Caki2 (cell line): ENCODE results near the gene IQCM. TPM values are rescaled to one million over a fixed set of nuclear protein-coding genes. Genes with fewer than 3 reads are reported as not detected.

ENCODE experiments used
- DNase-seq: peaks from one replicate; pipeline ENCODE4 v3.0.0-alpha.2; 2015; ENCODE audit warnings: low read depth
- in situ Hi-C: cut with HindIII; loops from 2 replicates; pipeline ENCODE4 v1.10.0; 2016; ENCODE audit warnings: low sequenced_read_pairs, low pct_unique_long_range_greater_than_20kb, mixed read lengths
- total RNA-seq: library from RNA; depleted of rRNA; stranded (reverse); fragments of >200 nt; shearing (Covaris generic); gene quantifications from 2 replicates; pipeline ENCODE4 v1.2.3, GENCODE V29; 2014; ENCODE audit warnings: low replicate concordance

IQCM gene
- total RNA-seq, 1 experiment from 2014 or later, result not detected

DNA sequence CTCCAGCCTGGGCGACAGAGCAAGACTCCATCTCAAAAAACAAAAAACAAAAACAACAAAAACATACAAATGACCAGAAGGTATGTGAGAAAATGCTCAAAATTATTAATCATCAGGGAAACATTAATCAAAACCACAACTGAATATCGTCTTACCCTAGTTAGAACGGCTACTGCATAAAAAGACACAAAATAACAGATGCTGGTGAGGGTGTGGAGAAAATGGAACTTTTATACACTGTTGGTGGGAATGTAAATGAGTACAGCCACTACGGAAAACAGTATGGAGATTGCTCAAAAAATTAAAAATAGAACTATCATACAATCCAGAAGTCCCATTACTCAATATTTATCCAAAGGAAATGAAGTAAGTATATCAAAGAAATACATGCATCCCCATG, 27.3 kb downstream of the IQCM start:
- DNase-seq, result no peak
- in situ Hi-C loops, result no loop called here

DNA sequence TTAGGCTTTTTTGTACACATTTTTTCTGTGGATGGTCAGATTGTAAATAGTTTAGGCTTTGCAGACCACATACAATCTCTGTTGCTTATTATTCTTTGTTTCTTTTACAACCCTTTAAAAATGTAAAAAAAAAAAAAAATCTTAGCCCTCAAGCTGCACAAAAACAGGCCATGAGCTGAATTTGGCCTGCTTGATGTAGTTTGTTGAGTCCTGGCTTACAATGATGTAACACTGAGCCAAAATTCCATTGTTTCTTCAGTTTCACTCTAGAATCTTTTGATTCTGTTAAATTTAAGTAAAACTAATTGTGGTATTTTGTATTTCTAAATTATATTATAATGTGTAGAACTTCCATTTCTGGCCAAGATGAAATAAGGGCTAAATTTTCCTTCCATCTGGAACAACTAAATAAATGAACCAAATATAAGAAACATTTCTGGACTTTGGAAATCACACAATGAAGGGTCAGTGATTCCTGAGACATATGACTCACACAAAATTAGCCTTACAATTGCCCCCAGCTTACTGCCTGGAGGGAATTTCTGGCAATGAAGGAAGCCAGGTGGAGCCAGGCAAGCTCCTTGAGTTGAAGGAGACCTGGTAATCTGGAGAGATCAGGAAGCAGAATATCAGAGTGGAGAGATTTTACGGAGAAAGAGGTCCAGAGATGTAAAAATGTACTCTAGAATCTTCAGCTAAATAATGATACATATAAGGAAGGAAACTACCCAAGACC, 29.8 kb downstream of the IQCM start:
- in situ Hi-C loops, result no loop called here
- no peak for DNase-seq

DNA sequence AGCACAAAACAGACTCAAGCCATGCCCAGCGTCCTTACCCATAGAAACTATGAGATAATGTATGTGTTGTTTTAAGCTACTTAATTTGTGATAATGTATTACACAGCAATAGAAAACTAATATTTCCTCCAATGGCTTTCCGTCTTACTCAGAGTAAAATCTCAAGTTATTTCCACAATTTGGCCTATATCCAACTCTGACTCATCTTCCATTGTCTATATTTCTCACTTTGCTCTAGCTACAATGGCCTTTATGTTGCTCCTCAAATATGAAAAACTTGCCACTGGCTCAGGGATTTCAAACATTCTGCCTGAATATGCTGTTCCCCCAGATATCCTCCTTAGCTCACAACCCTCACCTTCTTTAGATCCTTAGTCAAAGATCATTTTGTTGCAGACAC, 31.6 kb downstream of the IQCM start:
- in situ Hi-C loops, result no loop called here
- DNase-seq, result no peak

DNA sequence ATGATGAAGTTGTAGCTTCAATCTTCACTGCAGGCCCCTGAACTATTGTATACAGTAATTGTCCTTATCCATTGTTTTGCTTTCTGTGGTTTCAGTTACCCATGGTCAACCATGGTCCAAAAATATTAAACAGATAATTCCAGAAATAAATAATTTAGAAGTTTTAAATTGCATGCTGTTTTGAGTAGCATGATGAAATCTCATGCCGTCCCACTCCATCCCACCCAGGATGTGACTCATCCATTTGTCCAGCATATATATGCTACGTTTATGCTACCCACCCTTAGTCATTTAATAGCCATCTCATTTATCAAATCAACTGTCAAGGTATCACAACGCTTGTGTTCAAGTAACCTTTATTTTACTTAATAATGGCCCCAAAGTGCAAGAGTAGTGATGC, 34.5 kb downstream of the IQCM start:
- in situ Hi-C loops, result no loop called here
- peak; percentile 59 for DNase-seq

DNA sequence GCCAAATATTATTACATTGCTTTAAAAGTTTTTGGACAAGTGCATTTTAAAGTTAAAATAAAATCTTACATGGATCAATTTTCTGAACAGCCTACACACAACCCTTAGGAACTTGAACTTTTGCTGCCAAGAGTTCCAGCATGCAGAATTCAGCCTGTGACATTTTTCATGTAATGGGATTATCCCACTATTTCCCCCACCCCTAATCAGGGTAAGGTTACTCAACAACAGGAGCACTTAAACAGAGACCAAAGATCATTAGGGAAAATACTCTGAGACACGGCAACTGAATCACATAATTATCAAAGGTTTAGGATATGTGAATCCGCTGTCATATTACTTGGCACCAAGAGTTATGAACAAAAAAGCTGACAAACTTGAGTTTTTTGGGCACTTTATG, 47.2 kb downstream of the IQCM start:
- in situ Hi-C loops, result no loop called here
- DNase-seq, result no peak

DNA sequence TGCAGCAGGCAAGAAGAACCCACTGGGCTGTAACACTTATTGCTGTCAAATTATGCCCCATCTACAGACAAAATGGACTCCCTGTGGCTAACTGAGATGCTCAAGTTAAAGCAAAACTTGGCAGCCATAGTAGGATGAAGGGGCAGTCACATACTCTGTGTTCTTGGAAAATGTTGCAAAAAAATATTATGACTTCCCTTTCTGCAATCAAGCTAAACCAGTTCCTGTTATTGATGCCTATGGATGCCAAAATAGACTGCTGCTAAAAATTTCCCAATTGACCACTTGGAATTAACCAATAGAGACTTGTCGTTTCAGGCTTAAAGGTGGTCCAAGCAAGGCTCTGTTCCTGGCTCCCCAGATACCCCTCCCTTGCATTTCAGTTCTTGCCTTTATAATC, 49.5 kb downstream of the IQCM start:
- in situ Hi-C loops, result no loop called here
- DNase-seq, result no peak

DNA sequence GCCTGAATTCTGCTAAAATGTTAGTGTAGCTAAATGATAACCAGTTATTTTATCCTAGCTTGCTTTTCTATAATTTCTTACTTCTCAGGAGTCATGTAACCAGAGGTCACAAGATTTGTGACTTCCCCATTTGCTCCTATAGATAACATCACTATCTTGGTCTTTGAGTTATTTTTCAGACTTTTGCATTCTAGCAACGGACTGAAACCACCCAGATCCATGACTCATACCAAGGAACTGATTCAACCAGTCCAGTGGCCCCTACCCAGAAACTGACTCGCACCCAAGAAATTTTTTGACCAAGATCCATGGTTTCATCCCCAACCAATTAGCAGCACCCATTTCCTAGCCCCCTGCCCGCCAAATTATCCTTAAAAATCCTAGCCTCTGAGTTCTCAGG, 50.0 kb downstream of the IQCM start:
- DNase-seq, result peak; percentile 33
- in situ Hi-C loops, result no loop called here

DNA sequence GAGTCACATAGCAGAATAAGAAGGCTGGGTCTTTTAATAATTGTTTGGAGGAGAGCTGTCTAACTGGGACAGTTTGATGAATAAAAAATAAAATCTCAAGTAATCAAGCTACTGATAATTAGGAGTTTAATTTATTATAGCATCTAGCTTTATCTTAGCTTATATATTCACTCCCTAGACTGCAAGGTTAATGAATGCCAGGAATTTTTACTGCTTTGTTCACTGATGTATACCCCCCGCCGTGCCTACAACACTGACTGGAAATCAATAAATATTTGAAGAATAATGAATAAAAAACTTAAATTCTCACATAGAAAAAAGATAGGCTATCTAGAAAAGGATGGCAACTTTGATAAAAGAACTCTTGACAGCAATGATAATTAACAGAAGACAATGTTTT, 59.7 kb downstream of the IQCM start:
- DNase-seq, result no peak
- in situ Hi-C loops, result no loop called here

DNA sequence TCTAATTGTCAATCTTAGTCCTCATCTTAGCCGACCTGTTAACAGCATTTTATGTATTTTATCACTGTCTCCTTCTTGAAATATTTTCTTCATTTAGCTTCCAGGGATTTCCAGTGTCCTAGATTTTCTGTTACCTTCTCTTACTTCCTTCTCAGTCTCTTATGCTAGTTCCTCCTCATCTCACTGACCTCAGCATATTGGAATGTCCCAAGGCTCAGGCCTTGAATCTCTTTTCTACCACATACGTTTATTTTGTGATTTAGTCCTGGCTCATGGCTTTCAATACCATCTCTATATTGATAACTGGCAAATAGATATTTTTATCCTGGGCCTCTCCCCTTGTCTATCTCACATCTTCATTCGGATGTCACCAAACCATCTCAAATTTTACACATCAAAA, 61.1 kb downstream of the IQCM start:
- no peak for DNase-seq
- in situ Hi-C loops, result no loop called here

DNA sequence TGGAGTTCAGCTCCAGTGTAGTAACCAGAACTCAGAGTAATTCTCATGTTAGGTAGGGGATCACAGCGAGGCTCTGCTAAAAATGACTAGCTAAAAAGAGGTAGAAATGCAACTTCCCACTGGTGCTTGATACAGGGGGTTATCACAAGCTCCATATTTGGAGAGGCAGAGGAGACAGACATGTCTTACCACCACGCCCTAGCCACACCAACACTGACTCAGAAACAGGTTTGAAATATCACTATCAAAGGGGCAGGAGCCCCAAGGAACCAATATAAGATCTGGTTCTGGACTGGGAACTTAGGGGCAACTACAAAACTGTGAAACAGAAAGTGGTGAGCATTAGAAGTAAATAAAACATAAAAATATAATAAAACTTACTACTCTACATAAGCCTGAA, 62.9 kb downstream of the IQCM start:
- no peak for DNase-seq
- in situ Hi-C loops, result no loop called here

DNA sequence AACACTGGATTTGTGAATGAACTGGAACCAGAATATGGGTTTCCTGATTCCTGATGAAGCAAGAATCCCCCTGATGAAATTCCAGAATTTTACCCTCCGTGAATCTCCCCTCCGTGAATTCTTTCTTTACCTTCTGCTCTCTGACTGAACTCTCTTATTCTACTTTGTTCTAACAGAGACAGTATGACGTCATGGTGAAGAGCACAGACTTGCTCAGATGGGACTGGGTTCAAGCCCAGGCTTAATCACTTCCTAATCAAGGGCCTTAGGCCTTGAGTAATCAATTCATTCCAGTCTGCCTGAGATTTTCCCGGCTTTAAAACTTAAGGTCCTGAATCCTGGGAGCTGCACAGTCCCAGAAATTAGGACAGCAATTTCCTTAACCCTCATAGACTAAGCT, 64.5 kb downstream of the IQCM start:
- DNase-seq, result no peak
- in situ Hi-C loops, result no loop called here

DNA sequence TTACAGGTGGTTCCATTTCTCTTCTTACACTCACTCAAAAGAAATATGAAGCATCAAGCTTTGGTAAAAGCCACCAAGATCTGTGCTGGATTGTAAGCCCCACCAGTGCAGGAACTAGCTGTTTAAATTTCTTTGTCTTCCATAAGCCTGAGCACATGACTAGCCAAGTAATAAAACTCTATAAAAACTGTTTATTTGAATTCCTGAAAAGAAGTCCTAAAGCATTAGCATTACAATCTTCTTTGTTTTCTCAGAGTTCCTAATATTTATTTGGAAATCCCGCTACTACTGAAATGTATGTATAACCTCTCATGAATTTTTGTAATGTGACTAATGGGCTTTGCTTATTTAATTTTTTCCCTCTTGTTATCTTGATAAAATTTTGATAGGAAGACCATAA, 65.9 kb downstream of the IQCM start:
- in situ Hi-C loops, result no loop called here
- no peak for DNase-seq

DNA sequence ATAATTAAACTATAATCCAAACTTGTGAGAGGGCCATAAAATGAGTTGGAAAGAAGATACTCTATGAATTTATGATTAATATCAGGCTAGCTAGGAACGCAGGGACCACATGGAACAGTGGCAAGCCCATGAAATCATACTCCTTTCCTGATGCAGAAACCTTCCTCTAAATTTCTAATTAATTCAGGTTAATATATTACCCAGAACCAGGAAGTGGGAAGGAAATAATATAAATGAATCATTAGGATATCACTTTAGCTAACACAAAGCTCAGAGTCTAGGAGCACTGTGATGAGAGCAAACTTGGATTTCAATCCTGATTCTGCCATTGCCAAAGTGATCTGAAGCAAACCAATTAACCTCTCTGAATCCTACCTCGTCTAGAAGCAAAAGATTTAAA, 68.0 kb downstream of the IQCM start:
- in situ Hi-C loops, result no loop called here
- no peak for DNase-seq

DNA sequence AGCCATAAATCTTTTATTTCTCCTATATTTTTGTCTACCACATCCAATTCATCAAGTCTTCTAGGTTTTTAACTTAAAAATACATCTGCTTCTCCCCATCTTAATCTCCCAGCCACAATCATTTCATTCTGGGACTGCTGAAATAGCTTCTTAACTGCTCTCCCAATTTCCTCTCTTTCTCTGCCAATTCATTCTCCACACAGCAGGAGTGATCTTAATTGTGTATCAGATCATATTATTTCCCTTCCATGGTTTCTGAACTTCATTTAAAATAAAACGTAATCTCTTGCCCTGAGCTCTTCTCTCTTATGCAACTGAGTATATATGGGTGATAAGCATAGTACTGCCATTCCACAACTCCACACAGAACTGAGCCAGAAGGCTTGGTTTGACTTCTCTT, 69.4 kb downstream of the IQCM start:
- in situ Hi-C loops, result no loop called here
- no peak for DNase-seq

DNA sequence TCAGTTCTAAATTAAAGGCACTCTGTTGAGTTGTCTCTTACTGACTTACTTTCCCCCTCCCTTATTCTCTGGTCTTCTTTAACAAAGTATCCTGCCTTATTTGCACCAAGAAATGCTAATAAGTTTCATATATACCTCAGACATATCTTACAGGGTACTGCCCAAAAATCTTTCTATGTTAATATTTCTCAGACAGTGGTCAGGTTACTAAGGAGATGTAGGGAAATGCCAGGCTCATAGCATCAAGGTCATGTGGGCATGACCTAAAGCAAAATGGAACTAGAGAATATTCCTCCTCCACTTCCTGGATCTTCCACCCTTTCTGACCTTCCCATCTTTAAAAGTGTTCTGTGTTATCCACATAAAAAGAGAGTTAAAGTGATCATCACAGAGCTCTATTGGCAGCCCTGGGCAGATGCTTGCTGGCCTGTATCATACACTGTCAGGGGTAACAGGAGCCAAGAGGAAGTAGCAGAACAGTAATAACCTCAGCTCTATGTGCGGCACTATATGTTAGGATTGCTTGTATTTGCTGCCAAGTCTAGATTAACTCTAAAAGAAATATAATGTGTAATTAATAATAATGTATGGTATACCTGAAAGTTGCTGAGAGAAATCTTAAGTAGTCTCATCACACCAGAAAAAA, 74.3 kb downstream of the IQCM start:
- DNase-seq, result no peak
- in situ Hi-C loops, result no loop called here

DNA sequence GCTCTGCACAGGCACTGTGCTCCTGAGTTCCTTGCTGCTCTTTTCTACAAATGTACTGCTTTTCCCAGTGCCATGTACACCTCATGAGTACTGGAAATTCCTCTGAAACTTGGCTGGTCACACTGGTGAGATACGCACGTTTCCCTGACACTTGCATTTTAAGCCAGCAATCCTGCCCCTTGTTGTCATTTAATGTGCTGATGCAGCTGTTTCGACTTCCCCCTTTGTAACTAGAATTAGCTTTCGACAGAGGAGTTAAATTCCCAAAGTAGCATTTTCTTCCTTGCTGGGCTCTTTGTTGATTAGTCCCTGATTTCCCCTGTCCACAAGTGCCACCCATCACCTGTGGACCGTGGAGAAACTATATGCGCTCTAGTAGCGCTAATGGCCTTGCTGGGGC, 77.5 kb downstream of the IQCM start:
- in situ Hi-C loops, result no loop called here
- DNase-seq, result no peak

DNA sequence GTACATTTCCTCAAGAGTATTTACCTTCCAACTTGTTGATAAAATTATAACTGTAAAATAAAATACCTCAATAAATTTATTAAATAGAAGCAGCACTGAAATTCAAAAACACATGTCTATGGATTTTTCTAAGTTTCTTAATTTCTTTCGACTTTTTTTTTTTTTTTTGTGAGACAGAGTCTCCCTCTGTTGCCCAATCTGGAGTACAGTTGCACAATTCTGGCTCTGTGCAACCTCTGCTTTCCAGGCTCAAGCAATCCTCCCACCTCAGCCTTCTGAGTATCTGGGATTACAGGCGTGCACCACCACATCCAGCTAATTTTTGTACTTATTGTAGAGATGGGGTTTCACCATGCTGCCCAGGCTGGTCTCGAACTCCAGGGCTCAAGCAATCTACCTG, 79.8 kb downstream of the IQCM start:
- no peak for DNase-seq
- in situ Hi-C loops, result no loop called here

DNA sequence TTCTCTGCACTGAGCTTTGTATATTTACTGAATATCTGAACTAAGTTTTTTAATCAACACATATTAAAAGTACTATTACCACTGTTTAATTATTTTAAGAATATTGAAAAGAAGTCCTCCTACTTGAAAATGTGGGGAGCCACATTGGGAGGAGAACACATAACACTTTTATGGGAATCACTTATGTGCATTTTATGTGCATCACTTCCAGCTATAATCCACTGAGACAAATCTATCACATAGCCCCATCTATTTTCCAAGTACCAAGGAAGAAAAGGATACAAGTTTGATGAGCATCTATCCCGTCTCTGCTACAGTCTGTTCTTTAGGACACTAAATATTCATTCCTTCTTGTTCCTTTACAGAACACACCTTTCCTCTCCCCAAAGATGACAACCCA, 87.2 kb downstream of the IQCM start:
- in situ Hi-C loops, result no loop called here
- no peak for DNase-seq

DNA sequence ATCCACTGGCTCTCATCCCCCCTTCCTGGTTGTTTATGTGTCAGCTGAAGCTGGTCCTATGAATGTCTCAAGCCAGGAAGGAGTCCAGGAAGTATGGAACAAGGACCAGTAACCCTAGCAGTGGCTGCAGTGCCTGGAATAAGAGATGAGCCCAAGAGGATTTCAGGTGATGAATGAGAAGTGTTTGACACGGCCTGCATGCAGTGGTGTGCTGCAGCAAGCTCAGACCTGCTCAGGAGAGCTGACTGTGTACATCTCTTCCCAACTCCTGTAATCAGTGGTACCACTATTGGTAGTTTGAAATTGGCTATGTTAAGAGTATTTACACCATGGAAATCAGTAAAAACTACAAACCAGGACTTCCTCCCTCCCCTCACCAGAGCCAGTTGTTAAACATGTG, 88.0 kb downstream of the IQCM start:
- in situ Hi-C loops, result no loop called here
- DNase-seq, result no peak

DNA sequence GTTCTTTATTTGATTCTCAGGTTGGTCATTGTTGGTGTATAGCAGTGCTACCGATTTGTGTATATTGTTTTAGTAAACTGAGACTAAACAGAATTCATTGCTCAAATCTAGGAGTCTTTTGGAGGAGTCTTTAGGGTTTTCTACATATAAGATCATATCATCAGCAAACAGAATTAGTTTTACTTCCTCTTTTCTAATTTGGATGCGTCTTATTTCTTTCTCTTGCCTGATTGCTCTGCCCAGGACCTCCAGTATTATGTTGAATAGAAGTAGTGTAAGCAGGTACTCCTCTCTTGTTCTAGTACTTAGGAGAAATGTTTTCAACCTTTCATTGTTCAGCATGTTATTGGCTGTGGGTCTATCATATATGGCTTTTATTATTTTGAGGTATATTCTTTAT, 92.6 kb downstream of the IQCM start:
- in situ Hi-C loops, result no loop called here
- no peak for DNase-seq
